HEK293 (cell line): ENCODE data around the gene ACTG2.

Experiments
- KLF9 ChIP-seq: fragments of 450-650 bp; formaldehyde crosslinking; IDR thresholded peaks from 2 replicates; pipeline ENCODE4 v1.5.1; 2016; ENCODE audit warnings: missing biosample characterization, missing genetic modification characterization, low read depth
- PBX3 ChIP-seq: sonication (generic); formaldehyde crosslinking; IDR thresholded peaks from 2 replicates; pipeline ENCODE4 v1.8.1; 2022; ENCODE audit warnings: mild to moderate bottlenecking, moderate library complexity, missing genetic modification reagents
- SCRT2 ChIP-seq: fragments of 450-650 bp; formaldehyde crosslinking; IDR thresholded peaks from 2 replicates; pipeline ENCODE4 v1.5.1; 2016; ENCODE audit warnings: missing biosample characterization, missing genetic modification characterization
- YY1 ChIP-seq: fragments of 450-650 bp; formaldehyde crosslinking; IDR thresholded peaks from 2 replicates; pipeline ENCODE4 v1.5.1; 2018; ENCODE audit warnings: missing biosample characterization, missing genetic modification characterization
- ZBTB26 ChIP-seq: fragments of 450-650 bp; formaldehyde crosslinking; optimal IDR thresholded peaks from 2 replicates; pipeline ENCODE3; 2016; ENCODE audit warnings: missing biosample characterization, mild to moderate bottlenecking, missing genetic modification characterization
- ZBTB7A ChIP-seq: fragments of 450-650 bp; formaldehyde crosslinking; IDR thresholded peaks from 2 replicates; pipeline ENCODE4 v1.5.1; 2016; ENCODE audit warnings: low read depth, missing biosample characterization, missing genetic modification characterization
- ZNF138 ChIP-seq: fragments of 450-650 bp; formaldehyde crosslinking; IDR thresholded peaks from 2 replicates; pipeline ENCODE4 v1.5.1; 2016; ENCODE audit warnings: missing biosample characterization, missing genetic modification characterization, borderline replicate concordance
- ZNF24 ChIP-seq: fragments of 450-650 bp; formaldehyde crosslinking; IDR thresholded peaks from 2 replicates; pipeline ENCODE4 v1.5.1; 2016; ENCODE audit warnings: missing biosample characterization, missing genetic modification characterization
- ZNF530 ChIP-seq: fragments of 450-650 bp; formaldehyde crosslinking; IDR thresholded peaks from 2 replicates; pipeline ENCODE4 v1.5.1; 2016; ENCODE audit warnings: low read depth, missing biosample characterization, missing genetic modification characterization
- ZNF560 ChIP-seq: fragments of 450-650 bp; formaldehyde crosslinking; IDR thresholded peaks from 2 replicates; pipeline ENCODE4 v1.5.1; 2017; ENCODE audit warnings: missing biosample characterization, missing genetic modification characterization, borderline replicate concordance
- ZNF777 ChIP-seq: fragments of 450-650 bp; formaldehyde crosslinking; IDR thresholded peaks from 2 replicates; pipeline ENCODE4 v1.5.1; 2017; ENCODE audit warnings: missing biosample characterization, missing genetic modification characterization, borderline replicate concordance
- TF ChIP-seq, protein P1 (sequence below): fragments of 450-650 bp; formaldehyde crosslinking; IDR thresholded peaks from 2 replicates; pipeline ENCODE4 v1.5.1; 2016; ENCODE audit warnings: missing biosample characterization, missing genetic modification characterization
- TF ChIP-seq, protein P2 (sequence below): fragments of 450-650 bp; IDR thresholded peaks from 2 replicates; pipeline ENCODE4 v1.5.1; 2018; ENCODE audit warnings: missing biosample characterization, mild to moderate bottlenecking, missing genetic modification characterization
- TF ChIP-seq, protein P3 (sequence below): fragments of 450-650 bp; formaldehyde crosslinking; IDR thresholded peaks from 2 replicates; pipeline ENCODE4 v1.5.1; 2016; ENCODE audit warnings: missing biosample characterization, missing genetic modification characterization, low read depth

DNA sequence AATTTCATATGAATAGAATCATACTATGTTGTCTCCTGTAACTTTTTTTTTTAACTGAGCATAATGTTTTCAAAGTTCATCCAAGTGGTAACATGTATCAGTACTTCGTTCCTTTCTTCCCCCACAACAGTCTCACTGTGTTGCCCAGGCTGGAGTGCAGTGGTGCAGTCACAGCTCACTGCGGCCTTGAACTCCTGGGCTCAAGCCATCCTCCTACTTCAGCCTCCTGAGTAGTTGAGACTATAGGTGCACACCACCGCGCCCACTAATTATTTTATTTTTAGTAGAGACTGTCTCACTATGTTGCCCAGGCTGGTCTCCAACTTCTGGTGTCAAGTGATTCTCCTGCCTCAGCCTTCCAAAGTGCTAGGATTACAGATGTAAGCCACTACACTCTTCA, 68.5 kb downstream of the ACTG2 start:
- TF ChIP-seq, protein P1, sequence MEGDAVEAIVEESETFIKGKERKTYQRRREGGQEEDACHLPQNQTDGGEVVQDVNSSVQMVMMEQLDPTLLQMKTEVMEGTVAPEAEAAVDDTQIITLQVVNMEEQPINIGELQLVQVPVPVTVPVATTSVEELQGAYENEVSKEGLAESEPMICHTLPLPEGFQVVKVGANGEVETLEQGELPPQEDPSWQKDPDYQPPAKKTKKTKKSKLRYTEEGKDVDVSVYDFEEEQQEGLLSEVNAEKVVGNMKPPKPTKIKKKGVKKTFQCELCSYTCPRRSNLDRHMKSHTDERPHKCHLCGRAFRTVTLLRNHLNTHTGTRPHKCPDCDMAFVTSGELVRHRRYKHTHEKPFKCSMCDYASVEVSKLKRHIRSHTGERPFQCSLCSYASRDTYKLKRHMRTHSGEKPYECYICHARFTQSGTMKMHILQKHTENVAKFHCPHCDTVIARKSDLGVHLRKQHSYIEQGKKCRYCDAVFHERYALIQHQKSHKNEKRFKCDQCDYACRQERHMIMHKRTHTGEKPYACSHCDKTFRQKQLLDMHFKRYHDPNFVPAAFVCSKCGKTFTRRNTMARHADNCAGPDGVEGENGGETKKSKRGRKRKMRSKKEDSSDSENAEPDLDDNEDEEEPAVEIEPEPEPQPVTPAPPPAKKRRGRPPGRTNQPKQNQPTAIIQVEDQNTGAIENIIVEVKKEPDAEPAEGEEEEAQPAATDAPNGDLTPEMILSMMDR (tag by site-specific recombination): no peak
- TF ChIP-seq ZNF24 (no peak), ZNF530 (tag by site-specific recombination) (no peak), PBX3 (CRISPR knock-in tag) (no peak), ZNF138 (tag by site-specific recombination) (no peak), YY1 (no peak), ZNF560 (tag by site-specific recombination) (no peak), KLF9 (tag by site-specific recombination) (no peak), ZBTB26 (tag by site-specific recombination) (no peak), SCRT2 (tag by site-specific recombination) (no peak), ZNF777 (no peak), ZBTB7A (tag by site-specific recombination) (no peak)
- TF ChIP-seq, protein P2, sequence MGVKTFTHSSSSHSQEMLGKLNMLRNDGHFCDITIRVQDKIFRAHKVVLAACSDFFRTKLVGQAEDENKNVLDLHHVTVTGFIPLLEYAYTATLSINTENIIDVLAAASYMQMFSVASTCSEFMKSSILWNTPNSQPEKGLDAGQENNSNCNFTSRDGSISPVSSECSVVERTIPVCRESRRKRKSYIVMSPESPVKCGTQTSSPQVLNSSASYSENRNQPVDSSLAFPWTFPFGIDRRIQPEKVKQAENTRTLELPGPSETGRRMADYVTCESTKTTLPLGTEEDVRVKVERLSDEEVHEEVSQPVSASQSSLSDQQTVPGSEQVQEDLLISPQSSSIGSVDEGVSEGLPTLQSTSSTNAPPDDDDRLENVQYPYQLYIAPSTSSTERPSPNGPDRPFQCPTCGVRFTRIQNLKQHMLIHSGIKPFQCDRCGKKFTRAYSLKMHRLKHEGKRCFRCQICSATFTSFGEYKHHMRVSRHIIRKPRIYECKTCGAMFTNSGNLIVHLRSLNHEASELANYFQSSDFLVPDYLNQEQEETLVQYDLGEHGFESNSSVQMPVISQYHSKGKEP (tag by site-specific recombination): no peak
- TF ChIP-seq, protein P3, sequence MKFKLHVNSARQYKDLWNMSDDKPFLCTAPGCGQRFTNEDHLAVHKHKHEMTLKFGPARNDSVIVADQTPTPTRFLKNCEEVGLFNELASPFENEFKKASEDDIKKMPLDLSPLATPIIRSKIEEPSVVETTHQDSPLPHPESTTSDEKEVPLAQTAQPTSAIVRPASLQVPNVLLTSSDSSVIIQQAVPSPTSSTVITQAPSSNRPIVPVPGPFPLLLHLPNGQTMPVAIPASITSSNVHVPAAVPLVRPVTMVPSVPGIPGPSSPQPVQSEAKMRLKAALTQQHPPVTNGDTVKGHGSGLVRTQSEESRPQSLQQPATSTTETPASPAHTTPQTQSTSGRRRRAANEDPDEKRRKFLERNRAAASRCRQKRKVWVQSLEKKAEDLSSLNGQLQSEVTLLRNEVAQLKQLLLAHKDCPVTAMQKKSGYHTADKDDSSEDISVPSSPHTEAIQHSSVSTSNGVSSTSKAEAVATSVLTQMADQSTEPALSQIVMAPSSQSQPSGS: no peak
